HG02884 (cell line): ENCODE data around the gene GSG1L.
"Not testable (repeated sequence)": the region's sequence is repeated elsewhere in the genome, so short reads cannot be mapped to it uniquely, and the experiment has no call there.

Source experiments
- ATAC-seq: cut with Tn5 transposase; IDR thresholded peaks from one replicate; pipeline ENCODE4 v1.9.1; 2021; ENCODE audit warnings: mild to moderate bottlenecking, moderate library complexity; ENCODE audit not compliant: unreplicated experiment

GSG1L gene

DNA sequence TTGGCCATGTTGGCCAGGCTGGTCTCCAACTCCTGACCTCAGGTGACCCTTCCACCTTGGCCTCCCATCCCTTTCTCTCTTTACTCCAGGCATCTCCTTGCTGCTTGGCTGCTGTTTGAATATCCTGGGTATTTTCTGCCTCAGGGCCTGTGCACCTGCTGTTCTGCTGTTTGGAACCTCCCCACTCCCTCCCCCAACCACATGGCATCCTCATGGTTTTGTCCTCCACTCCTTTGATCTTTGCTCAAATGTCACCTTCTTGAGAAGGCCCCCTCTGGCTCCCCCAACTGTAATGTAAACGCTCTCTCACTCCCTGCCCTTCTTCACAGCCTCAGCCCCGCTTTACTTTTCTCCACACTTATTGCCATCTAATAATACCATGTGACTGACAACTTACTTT is 152.0 kb downstream of the GSG1L start:
- ATAC-seq, result no peak

DNA sequence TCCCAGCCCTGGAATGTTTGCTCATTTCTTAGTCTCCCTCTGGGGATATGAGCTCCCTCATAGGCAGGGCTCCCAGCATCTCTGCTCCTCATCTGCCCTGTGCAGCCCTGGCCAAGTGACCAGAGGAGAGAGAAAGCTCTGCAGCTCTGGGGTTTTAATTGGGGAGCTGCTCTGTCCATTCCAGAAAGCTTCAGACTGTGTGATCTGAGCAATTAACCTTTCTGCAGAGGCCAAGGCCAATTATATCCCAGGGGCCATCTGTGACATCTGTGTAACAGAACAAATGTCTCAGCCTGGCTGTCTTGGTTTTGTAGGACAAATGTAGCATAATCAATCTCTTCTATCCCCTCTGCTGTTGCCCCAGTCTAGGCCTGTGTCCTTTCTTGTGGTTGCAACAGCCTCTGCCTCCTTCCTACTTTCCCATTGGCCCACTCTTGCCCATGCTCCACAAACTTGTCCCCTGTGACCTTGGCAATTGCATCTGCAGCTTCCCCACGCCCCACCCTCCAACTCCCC is 156.0 kb downstream of the GSG1L start:
- ATAC-seq, result no peak

DNA sequence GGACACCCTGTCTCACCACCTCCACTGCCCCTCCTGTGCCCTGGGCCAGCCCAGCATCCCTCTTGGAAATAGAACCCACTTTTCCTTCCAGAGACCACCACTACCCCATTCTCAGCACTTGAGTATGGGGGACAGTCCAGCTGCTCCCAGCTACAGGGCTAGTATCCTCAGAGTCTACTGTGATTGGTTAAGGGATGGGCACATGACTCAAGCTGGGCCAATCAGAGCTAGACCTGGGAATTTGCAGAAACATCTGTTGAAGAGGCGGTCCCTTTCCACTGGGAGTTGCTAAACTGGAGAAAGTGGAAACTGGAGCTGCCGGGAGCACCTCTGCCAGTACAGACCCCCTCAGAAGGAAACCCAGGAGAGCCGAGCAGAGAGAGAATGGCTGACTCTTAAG is 156.6 kb downstream of the GSG1L start:
- ATAC-seq, result no peak

DNA sequence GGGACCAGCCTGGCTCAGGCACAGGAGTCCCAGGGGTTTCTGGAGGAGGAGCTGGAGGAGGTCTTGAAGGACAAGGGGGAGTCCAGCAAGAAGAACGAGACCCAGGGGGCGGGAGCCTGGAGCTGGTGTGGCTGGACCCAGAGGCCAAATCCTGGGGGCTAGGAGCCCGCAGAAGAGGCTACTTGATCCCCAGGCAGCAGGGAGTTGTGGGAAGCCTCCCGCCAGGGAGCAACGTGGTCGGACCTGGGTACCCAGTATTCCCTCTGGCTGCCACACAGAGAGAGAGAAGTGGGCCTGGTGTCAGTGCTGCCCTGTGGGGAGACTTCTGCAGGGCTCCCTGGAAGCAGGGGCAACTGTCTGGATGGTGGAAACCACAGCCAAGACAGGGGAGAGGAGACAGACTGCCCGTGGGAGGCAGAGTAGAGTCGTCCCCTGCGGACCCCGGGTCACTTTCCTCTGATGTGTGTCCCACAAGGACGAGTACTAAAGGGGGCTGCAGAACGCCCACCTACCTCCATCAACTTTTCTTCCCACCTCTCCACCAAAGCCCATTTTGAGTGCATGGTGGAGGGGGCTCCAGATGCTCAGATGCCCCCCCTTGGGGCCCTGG is 160.4 kb downstream of the GSG1L start:
- ATAC-seq, result no peak

DNA sequence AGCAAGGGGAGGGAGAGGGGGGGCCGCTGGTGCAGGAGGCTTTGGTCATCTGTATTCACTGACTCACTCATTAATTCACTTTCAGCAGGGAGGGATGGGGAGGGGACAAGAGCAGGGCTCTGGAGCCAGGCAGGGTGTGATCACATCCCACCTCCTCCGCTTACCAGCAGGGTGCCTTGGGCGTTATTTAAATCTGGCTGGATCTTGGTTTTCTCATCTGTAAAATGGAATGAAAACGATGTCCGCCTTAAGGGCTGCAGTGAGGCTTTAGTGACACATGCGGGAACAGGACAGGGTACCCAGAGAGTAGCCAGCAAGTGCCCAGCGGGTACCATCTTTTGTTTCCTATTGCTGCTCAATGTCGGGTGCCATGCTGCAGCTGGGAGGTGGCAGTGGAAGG is 161.0 kb downstream of the GSG1L start:
- no peak for ATAC-seq

DNA sequence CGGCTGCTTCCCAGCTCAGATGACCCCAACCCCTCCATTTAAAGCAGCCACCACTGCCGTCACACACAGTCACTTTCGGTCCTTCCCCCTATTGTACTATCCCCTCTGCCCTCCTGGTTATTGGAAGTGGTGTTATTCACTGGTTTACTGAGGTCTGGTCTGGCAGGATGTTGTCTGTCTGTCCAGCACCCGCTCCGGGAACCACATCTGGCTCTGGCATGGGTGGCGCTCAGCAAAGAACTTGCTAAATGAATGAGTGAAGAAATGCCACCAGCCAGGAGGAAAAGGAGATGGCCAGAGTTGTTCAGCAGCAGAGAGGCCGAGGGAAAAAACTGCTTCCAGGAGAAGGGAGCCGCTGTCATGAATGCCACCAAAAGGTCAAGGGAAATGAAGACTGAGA is 161.6 kb downstream of the GSG1L start:
- ATAC-seq, result no peak

DNA sequence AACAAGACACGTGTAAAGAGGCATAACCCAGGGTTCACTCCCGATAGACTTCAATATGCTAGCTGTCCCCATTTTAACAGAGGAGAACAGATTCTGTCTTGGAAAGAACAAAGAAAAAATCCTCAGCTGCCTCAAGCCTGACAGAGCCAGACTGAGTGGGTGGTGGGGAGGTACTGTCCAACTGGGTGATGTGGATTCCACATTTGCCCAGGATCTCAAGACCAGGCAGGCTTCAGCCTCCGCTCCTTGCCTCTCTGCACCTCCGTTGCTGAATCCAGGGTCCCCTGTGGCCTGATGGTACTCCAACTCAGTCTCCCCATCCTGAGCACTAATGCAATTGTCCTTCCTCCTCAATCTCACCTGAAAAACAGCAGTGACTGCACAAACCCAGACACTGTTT is 163.8 kb downstream of the GSG1L start:
- no peak for ATAC-seq

DNA sequence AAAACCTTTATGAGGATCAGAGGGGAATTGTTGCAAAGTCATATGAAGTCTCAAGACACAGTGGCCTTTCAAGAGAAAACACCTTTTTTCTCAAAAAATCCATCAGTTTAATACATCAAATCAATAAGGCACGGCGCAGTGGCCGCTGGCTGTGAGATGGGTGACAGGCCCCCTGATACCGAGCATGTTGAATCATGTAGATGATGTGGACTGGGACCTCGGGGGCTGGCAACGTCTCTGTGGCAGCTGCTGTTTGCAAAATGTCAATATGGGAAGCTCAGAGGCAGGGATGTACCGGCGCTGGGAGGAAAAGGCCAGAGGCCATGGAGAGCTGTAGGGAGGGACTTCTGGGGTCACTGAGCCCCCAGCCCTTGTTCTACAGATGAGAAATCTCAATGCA is 169.1 kb downstream of the GSG1L start:
- ATAC-seq, result no peak

DNA sequence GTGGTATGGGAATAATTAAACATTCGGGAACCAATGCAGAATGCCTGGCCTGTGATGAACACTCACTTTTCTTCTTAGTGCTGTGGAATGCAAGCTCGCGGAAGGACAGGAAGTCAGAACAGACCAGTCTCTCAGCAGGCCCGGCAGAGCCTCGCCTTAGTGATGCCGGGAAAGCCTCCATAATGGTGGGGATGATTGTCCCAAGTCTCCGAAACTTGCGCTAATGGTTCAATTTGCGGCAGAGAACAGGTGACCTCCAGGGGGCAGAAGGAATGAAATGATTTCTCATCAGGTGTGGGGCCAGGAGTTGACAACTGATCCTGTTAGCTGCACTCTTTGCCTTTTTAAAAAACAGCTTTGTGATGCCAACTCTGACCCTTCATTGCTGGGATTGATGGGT is 170.6 kb downstream of the GSG1L start:
- no peak for ATAC-seq

DNA sequence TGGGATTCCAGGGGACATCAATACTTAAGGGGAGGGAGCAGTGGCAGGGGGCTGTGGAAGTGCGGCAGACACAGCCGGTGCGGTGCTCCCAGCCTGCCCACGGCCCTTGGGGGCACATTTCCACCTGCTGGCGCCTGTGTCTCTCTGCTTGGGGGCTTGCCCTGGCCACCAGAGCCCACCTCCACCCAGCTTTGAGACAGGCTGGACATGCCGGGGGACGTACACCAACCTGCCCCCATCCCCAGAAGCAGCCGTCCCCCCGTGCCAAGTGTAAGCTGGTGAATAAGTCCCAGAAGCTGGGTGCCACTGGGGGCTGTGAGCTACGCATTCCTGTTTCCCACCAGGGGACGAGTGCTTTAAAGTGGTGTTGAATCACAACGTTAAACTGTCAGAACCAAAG is 172.6 kb downstream of the GSG1L start:
- no peak for ATAC-seq

DNA sequence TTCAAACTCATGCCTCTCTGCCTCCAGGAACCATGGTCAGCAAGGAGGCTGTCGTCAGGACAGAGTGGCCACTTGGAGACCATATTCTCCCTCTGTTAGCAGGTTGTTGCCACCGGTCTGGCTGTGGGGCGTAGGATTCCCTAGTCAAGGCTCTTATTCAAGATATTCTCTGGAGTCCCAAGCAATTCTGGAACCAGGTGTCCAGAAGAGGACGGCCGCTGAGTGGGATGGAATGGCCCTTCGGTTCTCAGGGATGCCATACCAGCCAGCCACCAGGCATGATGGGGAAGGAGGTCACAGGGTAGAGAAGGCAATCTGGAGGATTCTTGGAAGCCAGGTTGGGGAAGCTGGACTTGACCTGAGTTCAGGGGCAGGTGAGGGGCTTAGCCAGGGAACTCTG is 173.5 kb downstream of the GSG1L start:
- no peak for ATAC-seq

DNA sequence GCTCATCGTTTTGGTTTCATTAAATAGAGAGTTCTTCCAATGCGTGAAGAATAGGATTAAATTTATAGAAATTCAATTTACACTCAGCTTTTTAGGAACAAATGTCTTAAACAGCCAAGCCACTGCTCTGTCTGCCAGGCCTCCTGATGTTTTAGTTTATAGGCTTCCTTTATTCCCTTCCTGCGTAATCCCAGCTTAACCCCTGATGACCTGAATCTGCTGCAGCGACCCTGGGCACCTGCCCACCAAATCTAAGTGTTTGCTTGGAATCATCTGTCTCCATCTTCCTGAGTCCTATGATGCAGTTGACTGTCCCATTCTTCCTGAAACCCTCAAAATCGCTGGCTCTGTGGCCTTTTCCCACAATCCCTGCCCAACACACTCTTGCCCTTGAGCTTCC is 179.9 kb downstream of the GSG1L start:
- no peak for ATAC-seq

DNA sequence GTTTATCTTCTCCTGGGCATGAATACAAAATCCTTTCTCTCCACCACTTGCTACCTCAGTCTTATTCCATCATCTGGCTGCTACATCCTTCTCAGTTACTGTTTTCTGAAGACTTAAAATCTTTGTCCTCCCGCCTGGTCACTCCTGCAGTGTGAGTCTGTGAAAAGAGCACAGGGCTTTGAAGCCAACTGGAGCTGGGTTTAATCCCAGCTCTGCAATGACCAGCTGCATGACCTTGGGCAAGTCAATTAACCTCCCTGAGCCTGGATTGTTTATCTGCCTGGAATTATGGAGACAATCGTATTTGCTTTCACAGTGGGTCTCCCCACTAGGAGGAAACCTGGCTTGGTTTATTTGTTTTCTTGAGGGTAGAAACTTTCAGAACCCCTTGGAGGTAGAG is 183.2 kb downstream of the GSG1L start:
- no peak for ATAC-seq

DNA sequence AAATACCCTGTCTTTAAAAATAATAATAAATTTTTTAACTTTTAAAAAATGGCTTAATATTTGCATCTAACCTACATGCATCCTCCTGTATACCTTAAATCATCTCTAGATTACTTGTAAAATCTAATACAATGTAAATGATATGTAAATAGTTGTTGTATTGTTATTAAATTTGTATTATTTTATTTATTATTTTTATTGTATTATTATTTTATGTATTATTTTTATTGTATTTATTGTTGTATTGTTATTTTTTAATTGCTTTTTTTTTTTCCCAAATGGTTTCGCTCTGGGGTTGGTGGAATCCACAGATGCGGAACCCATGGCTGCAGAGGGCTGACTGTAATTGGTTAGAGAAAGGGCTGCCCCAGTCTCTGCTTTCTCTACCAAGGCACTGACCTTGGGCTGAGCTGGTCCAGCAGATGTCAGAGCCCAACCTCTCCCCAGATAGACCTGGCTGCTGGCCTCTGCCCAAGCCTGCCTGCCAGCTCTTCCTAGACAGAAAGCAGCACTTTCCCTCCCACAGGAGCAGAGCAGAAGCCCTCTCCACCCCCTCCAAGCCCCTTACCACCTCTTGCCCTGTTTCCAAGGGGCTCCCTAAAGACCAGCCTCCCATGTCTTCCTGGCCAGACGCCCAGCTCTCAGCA is 183.8 kb downstream of the GSG1L start:
- no peak for ATAC-seq

DNA sequence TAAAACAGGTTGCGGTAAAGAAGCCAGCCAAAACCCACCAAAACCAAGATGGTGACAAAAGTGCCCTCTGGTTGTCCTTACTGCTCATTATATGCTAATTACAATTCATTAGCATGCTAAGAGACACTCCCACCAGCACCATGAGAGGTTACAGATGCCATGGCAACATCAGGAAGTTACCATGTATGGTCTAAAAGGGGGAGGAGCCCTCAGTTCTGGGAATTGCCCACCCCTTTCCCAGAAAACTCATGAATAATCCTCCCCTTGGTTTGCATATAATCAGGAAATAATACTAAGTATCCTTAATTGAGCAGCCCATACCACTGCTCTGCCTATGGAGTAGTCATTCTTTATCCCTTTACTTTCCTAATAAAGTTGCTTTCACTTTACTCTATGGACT is 190.9 kb downstream of the GSG1L start:
- not testable (repeated sequence) for ATAC-seq

DNA sequence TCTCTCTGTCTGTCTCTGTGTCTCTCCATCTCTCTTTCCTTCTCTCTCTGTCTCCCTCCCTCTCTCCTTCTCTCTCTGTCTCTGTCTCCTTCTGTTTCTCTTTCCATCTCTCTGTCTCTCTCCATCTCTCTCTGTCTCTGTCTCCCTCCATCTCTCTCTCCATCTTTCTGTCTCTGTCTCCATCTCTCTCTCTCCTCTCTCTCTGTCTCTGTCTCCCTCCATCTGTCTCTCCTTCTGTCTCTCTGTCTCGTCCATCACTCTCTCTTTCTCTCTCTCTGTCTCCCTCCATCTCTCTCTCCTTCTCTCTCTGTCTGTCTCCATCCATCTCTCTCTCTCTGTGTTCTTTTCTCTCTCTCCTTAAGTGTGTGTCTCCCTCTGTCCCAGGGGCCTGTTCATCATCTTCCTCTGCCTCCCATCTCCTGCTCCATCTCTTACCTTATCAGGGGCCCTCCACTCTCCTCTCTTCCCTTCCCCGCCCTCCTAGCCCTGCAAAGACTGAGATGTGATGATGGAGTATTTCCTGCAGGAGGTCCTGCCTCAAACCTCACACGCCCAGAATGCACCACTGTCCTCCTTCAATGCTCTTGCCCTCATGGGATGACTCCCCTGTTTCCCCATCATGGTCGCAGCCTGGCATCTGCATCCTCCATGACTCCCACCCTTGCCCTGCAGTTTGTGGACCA is 193.3 kb downstream of the GSG1L start:
- no peak for ATAC-seq

DNA sequence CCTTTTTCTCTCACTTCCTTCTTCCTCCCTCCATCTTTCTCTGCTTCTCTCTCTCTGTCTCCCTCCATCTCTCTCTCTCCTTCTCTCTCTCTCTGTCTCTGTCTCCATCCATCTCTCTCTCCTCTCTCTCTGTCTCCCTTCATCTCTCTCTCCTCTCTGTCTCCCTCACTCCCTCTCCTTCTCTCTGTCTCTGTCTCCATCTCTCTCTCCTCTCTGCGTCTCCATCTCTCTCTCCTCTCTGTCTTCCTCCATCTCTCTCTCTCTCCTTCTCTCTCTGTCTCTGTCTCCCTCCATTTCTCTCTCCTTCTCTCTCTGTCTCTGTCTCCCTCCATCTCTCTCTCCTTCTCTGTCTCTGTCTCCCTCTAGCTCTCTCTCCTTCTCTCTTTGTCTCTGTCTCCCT is 194.1 kb downstream of the GSG1L start:
- ATAC-seq, result no peak

DNA sequence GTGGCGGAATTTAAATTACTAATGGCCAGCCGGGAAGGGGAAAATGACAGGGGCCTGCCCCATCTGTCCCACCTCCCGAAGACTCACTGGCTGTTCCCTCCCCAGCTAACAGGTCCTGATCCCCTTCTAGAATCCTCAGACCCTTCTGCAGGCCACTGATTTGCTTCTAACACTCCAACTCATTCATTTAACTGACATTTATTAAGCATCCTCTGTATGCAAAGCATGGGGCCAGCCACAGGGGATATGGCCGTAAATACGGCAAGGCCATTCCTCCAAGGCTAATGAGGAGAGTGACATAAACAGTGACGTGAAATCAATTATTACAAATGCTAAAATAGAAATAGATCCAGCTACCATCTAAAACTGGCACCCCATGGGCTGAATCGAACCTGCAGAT is 195.3 kb downstream of the GSG1L start:
- no peak for ATAC-seq

DNA sequence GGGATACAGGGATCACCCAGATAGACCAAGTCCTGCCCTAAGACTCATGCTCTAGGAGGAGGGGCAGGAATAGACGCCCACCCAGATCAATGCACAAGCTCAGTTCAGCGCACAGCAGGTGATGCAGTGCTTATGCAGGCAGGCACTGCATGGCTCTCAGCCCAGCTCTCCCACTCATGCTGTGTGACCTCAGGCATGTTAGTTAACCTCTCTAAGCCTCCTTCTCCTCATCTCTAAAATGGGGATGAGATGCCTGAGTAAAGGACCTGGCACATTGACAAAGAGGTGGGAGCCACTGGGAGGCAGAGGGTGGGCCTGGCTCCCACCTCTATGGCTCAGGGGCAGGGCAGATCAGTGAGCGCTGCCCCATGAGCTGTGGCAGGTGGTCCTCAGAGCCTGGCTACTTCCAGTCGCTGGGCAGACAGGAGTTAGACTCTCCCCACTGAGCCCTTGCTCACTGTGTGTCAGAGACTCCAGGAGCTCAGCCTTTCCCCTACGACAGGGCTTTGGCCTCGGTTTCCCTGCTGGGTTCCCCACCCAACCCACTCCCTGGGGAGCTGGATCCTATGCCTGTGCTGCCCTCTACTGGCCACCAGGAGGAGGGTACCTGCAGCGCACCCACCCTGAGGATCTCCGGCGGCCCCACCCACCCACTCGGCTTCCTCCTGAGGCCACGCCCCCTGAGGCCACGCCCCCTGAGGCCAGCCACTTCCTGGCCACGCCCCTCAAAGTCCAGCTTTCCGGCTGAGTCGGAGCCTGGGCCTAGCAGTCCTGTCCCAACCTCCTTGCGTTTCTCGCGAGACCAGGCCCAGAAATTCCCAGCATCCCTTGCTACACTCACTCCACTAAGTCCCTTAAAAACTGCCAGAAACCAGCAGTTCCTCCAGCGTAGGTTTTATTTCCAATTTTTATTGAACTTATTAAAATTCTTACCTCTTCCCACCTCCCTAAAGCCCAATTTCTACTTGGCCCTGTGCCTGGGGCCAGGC is 196.1 kb downstream of the GSG1L start:
- ATAC-seq, result no peak

DNA sequence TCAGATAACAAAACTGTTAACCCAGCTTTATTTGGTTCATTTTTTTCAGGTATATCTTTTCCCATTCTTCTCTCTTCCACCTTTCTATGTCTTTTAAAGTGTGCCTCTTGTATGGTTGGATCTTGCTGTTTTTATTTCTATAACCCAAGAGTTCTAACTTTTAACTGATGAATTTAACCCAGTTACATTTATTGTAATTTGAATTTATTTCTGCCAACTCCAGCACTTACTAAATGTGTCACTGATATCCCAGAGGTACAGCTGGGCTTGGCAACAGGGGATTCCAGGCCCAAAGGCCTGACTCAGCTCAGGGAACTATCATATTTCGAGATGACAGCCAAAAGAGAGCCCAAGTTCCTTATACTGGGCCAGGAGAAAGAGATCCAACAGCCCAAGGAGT is 200.1 kb downstream of the GSG1L start:
- no peak for ATAC-seq

DNA sequence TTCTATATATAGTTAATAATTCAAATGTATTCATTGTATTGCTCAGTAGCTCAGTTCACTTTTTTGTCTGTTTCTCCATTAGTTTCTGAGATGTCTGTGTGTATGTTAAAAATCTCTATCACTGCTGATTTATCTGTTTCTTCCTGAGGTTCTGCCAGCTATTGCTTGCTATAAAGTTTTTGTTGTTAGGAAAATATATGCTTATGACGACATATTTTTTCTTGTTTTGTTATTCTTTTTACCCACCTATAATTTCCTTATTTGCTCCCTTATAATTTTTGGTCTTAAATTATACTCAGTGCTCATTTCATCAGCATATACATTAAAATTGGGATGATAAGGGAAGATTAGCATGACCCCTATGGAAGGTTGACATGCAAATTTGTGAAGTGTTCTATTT is 200.6 kb downstream of the GSG1L start:
- no peak for ATAC-seq
